GM19397 (cell line): Measurements from ENCODE around the gene CHGA.

ENCODE experiments used
- ATAC-seq: cut with Tn5 transposase; IDR thresholded peaks from one replicate; pipeline ENCODE4 v1.9.1; 2021; ENCODE audit warnings: mild to moderate bottlenecking, moderate library complexity; ENCODE audit not compliant: unreplicated experiment

CHGA gene

DNA sequence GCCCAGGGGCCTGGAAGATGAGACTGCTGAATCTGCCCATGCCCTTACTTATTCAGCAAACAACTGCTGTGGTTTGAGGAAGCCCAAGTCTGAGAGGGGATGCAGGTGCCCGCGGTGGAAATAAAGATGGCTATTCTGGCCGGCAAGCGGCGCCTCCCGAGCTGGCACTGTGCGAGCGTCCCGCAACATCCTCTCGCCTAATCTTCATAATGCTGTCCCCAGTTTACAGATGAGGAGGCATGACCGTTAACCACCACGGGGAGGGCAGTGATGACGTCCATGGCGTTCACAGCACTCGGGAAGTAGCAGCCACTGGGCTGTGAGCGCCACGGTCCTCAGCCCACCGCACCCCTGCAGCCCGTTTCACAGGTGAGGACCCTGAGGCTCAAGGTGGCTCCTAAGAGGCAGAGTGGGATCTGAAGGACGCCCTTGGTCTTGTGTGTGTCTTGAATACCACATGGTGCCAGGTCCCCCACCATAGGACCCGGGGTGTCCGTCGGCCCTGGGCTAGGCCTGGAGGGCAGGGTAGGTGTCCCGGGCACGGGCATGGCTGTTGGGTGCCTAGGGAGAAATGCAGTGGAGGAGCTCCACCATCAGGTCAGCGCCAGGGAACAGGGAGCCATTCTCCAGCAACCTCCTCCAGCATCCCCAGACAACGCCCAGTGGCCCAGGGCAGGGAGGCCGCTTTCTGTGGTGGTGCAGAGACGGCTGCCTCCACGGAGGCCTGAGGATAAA lies 20.2 kb downstream of the CHGA start:
- ATAC-seq: no peak

GRCh38 chr14:92943855-92944570 lies 21.1 kb downstream of the CHGA start:
- no peak for ATAC-seq

DNA sequence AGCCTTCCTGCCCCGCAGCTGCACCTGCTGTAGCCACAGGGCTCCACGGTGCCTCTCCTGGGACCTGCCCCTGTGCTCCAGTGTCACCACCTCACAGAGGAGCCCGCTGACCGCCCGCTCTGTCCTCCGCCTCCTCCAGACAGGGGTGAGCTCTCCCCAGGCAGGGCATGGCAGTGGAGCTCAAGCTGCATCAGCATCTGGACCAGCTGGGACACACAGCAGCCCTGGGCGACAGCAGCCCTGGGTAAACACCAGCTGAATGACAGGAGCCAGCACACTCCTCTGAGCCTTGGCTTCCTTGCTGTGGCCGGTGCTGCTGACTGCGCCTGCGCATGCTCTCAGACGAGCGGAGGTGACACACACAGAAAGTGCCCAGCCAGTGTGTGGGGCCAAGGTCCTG lies 22.0 kb downstream of the CHGA start:
- ATAC-seq: no peak

DNA sequence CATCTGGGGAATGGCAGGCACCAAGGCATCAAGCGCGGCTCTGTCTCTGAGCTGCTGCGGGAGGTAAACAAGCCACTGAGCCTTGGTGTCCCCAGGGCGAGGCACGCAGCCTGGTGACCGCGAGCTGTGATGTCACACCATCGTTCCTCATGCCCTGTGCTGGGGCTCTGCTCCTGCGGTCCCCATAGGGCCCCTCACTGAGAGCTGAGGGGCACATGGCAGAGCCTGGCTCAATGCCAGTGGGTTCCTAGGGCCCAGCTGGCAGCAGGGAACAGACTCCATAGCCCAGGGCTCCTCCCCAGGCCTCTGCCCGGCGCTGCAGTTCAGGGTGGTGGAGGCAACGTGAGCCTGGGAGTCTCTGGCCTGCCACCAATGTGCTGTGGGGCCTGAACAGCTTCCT lies 22.6 kb downstream of the CHGA start:
- ATAC-seq: no peak

DNA sequence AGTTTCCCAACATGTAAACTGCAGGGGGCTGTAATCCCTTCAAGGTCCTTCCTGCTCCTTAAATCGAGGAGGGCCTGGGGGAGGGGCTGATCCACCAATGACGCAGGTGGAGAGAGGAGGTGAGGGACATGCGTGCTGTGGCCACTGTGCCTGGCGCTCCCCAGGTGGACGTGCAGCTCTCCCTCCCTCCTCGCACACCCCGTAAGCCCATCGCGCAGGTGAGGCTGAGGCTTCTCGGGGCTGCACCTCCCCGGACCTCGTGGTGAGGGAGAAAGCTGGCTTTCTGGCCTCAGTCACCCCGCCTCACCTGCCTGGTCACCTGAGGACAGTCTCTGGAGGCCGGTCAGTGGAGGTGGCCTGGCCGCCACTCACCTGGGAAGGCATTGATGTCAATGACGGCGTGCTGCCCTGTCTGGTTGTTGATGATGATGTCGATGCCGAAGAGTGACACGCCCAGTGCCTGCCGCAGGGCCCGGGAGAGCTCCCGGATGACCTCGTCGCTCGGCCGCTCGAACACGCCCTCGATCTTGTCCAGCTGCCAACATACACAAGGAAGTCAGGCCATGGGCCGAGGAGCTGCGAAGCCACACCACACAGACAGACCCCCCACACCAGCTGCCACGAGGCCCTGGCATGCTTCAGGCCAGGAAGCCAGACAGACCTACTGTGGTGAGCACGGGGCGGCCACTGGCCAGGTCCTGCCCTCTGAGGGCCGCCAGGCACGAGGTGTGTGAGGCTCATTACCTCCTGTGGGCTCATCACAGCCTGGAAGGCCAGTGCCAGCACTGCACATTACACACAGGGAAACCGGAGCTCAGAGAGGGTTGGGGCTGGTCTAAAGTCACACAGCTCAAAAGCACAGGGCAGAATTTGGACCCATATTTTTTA lies 23.3 kb downstream of the CHGA start:
- no peak for ATAC-seq

DNA sequence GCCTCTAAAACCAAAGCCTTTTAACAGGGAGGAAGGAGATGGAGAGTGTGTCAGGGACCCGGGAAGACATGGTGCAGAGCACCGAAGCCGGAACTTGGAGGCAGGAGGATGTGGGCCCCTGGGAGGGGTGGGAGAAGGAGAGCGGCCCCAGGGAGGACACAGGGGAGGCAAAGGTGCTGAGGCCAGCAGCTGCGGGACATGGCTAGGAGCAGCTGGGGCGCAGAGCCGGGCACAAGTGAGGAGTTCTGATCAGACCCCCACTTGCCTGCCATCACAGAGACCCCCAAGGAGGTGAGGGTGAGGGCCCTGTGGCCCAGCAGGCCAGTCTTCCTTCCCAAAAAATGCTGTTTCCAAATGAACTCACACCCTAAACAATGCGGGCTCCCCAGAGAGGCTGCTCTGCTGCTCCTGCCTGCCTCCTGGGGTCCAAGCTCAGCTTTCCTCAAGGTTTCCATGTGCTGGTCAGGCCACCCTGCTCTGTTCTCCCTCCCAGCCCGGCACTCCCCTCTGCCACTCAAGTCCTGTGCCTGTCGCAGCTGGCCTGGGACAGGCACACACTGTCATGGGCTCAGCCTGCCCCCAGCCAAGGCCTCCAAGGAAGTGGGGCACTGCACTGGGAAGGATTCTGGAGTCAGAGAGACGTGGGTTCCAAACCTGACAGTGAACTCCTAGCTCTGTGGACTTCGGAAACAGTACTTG lies 24.0 kb downstream of the CHGA start:
- ATAC-seq: no peak

GRCh38 chr14:92948647-92949046 lies 25.7 kb downstream of the CHGA start:
- ATAC-seq: no peak

GRCh38 chr14:92949496-92950192 lies 26.7 kb downstream of the CHGA start:
- ATAC-seq: no peak

DNA sequence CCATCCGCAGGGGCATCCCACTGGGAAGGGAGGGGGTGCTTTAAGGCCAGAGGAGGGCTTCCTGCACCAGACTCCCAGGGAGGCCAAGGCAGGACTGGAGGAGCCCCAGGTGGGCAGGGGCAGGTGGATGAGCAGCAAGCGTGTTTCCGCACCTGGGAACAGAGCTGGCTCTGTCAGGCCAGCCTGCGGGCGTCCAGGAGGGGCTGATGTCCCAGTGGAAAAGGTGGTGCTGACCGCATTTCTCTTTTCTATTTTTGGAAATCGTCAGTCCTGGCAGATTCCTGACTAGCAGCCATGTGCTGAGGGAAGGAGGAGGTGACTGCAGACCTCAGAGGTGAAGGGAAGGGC lies 27.2 kb downstream of the CHGA start:
- ATAC-seq: no peak

DNA sequence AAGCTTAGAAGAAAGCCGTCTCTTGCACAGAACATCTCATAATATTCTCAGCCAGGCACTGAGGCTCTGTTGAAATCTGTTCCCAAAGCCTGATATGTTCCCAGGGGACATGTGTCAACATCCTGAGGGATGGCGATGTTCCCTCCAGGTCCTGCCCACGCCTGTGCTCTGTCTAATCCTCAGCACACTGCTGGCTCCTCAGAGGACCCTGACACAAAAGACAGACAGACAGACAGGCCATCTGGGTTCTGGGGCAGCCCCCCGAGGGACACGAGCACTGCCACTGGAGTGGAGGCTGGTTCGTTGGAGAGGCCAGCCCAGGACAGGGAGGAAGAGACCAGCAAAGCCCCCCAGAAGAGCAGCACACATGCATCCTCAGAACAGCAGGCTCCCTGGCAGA lies 27.8 kb downstream of the CHGA start:
- ATAC-seq: no peak

GRCh38 chr14:92951261-92951660 lies 28.3 kb downstream of the CHGA start:
- no peak for ATAC-seq

- peak; percentile 78 for ATAC-seq
Measured at GRCh38 chr14:92951912-92952471, 29.0 kb downstream of the CHGA start.

- no peak for ATAC-seq
Measured at GRCh38 chr14:92952481-92953298, 29.7 kb downstream of the CHGA start.

DNA sequence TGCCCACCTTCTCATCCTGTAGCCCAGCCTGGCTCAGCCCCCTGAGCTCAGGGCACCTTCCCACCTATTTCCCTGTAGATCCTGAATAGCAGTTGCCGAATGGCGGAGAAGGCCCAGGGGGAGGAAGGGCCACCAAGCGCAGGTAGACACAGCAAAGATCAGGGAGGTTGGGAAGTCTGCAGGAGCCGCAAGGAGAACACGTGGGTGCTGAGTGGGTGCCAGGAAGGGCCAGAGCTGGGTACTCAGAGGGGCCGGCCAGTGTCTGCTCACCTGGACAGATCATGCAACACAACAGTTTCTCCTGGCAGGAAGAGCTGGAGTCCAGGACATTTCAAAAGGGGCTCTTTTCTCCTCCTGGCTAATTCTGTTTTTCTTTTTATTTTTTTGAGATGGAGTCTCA lies 30.6 kb downstream of the CHGA start:
- ATAC-seq: no peak

DNA sequence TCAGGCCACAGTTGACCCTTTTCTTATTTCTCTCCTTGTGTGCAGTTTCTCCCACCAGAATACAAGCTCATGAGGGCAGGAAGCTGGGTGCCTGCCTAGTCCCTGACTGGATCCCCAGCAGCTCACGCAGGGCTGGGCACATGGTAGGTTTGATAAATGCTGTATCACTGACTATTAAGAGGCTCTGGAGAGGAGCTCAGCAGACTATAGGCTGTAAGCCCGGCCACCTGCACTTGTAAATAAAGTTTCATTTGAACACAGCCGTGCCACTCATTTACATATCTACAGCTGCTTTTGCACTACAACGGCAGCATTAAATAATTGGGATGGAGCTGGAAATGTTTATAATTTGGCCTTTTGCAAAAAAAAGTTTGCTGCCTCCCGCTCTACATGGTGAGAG lies 32.0 kb downstream of the CHGA start:
- ATAC-seq: no peak

GRCh38 chr14:92955381-92955780 lies 32.4 kb downstream of the CHGA start:
- no peak for ATAC-seq

DNA sequence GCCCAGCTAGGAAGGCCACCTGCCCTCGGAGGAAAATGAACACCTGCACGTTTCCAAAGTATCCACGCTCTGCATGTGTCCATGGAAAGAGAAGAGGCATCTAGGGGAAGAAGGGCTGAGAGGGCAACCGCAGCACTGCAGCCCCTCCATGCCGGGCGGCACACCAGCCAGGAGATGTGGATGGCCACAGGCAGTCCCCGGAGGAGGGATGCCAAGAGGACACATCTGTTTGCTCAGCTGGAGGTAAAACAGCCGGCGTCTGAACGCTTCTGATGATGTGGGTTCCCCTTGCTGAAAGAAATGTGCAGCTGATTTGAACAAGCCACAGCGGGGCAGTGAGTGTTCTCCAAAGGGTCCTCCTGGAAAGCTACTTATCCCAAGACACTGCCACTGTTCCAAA lies 34.0 kb downstream of the CHGA start:
- ATAC-seq: no peak

DNA sequence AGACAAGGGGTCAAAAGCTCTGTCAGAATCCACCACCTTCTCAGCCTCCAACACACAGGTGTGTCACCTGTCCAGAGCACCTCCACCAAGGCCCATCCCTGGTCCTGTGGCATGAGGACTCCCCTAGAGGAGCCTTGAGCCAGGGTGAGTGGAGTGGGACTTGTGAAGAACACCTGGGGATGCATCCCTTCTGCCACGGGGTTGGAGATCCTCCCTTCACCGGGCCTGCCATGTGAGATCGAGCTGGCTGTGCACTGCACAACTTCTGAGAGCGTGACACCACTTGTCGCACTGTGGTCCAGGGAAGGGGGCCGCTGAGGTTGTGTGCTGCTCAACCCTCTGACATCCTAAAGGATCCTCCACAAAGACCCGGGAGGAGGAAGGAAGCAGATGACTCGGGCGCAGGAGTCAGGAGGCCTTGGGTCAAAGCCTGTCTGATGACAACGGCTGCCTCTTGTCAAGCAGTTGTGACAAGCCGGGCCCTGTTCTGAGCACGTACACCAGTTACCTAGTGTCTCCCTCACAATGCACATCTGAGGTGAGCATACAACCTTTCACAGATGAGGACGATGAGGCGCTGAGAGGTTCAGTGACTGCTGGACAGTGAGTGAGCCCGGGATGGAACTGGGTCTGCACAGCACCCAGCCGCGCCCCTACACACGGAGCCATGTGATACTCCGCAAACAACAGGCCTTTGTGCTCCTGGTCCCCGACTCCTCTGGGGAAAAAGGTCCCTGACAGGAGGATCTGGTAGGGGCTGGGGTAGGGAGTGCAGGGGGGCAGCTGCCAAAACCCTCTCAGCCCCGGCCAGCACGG lies 35.6 kb downstream of the CHGA start:
- no peak for ATAC-seq

DNA sequence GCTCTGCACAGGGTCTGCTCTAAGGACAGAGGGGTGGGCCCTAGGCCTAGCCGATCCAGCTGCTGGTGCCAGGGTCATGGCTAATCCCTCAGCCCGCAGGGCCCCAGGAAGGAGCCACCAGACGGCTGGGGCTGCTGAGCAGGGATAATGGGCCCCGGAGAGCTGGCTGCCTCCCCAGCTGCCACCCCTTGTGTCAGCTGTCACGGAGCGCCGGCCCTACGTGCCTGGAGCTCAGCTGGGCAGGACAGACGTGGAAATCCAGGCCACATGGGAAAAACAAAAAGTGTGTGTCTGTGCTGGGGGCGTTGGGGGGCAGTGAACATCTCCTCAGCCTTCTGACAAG lies 36.2 kb downstream of the CHGA start:
- no peak for ATAC-seq
